Fibroblast of mammary gland (primary cell): ENCODE measurements around the gene ZNF358.

Source experiments
- DNase-seq: peaks from one replicate; pipeline ENCODE4 v3.0.0-alpha.2; 2010; ENCODE audit warnings: low read depth
- H3K4me3 ChIP-seq: 2 replicates; pipeline ENCODE4 v1.5.1; 2011; ENCODE audit warnings: low read depth, mild to moderate bottlenecking, low read length, moderate library complexity; ENCODE audit not compliant: control insufficient read depth
- TF ChIP-seq, protein P1 (sequence below): conservative IDR thresholded peaks from 2 replicates; pipeline ENCODE4 v1.5.1; 2011; ENCODE audit warnings: low read depth, low read length, inconsistent platforms; ENCODE audit not compliant: control insufficient read depth, insufficient read depth

The ZNF358 gene

DNA sequence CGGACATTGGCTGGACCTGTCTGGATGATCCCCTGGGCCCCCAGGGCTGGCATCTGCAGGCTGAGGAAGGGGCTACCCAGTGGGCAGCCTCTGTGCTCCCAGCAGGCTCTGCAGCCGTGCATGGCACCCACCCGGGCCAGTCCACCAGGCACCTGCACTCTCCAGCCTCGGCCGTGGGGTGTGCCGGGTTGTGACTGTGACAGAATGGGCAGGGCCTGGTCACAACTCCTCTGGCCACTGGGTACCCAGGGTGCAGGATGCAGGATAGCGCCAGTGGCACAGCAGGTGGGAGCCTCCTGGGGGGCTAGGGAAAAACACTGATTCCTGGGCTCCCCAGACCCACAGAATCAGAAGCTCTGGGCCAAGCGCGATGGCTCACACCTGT, 37.1 kb upstream of the ZNF358 start:
- no peak for DNase-seq
- H3K4me3 ChIP-seq = no peak overlapping the region
- TF ChIP-seq, protein P1, sequence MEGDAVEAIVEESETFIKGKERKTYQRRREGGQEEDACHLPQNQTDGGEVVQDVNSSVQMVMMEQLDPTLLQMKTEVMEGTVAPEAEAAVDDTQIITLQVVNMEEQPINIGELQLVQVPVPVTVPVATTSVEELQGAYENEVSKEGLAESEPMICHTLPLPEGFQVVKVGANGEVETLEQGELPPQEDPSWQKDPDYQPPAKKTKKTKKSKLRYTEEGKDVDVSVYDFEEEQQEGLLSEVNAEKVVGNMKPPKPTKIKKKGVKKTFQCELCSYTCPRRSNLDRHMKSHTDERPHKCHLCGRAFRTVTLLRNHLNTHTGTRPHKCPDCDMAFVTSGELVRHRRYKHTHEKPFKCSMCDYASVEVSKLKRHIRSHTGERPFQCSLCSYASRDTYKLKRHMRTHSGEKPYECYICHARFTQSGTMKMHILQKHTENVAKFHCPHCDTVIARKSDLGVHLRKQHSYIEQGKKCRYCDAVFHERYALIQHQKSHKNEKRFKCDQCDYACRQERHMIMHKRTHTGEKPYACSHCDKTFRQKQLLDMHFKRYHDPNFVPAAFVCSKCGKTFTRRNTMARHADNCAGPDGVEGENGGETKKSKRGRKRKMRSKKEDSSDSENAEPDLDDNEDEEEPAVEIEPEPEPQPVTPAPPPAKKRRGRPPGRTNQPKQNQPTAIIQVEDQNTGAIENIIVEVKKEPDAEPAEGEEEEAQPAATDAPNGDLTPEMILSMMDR = no peak

DNA sequence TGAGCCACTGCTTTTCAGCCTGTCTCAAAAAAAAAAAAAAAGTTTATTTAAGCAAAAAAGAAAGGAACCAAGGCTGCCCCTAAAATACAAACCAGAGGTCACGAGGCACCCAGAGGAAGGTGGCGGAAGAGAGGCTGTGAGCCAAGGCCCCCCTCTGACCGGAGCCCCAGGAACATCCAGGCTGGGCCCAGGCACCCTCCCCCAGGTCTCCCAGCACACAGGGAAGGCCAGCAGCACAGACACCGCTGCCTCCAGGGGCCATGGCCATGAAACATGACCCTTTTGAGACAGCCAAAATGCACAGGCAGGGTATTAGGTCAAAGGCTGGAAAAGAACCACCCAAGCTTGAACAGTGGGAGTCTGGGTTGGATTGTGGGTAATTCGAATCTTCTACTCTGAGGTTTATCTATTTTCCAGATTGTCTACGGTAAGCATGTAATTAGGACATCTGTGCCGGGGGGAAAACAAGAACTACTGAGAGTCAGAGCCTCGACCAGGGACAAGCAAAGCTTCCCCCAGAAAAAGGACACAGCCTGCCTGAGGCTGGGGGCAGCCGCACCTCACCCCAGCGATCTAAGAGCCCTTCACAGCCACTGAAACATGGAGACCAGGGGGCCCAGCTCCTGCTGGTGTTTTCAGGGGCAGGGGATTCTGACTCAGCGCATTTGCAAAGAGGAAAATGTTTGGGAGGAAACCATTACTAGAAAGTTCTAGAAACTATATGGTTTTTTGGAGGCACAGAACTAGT, 35.5 kb upstream of the ZNF358 start:
- H3K4me3 ChIP-seq = no peak overlapping the region
- TF ChIP-seq, protein P1 = no peak
- no peak for DNase-seq

DNA sequence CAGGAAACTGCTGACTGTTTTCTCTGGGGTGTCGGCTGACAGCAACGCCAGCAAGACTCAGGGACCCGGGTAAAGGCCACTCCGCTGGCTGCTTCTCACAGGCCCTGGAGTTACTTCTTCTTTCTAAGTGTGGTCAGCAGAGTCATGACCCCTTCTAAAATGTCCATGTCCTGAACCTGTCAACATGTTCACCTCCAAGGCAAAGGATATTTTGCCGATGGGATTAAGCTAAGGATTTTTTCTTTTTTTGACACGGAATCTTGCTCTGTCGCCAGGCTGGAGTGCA, 35.0 kb upstream of the ZNF358 start:
- no peak for DNase-seq
- TF ChIP-seq, protein P1 = no peak
- H3K4me3 ChIP-seq = no peak overlapping the region

DNA sequence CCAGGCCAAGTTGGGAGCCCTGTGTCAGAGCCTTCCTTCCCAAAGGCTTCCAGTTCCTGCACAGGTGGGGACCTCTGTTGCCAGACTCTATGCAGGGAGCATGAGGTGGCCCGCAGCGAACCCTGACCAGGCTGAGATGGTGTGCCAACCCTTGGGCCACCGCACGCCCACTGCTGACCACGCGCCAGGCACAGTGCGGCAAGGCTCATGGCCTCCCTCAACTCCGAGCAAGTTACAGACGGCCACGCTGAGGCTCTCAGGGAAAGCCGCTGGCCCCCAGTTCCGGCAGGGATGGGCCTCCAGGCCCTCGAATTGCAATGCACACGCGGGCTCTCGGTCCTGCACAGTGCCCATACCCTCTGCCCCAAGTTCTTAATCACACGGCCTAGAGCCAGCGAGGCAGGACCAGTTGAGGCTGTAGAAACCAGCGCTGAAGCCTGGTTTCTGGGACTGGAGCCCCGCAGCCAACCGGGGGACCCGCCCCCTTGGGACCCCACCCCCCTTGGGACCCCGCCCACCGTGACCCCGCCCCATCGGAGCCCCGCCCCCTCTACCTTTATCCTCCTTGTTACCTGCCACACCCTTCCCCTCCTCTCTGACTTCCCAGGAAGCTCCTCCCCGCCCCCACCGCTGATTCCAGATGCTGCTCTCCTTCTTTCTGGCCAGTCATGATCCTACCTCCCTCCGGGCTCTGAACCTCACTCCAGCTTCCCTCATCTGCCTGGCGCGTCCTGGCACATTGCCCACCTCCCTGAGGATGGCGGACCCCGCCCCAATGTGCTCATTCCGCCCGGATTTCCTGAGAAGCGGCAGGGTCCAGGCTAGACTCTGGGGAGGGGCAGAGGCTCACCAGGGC, 33.1 kb upstream of the ZNF358 start:
- no peak for DNase-seq
- H3K4me3 ChIP-seq = no peak overlapping the region
- TF ChIP-seq, protein P1 = no peak

DNA sequence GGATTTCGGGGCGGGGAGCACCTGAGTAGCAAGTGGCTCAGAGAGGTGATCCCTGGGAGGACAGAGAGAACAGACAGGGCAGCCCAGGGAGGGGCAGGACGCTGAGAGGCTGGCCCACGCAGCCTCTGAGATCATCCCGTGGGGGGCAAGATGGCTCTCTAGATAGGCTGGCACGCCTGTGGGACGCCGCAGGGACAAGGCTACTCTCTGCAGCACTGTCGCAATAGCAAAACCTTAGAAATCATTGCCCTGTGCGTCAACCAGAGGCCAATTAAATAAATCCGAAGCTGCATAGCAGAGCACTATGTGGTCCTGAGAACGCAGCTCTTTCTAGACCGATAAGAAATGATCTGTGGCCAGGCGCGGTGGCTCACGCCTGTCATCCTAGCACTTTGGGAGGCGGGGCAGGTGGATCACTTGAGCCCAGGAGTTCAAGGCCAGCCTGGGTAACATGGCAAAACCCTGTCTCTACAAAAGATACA, 32.1 kb upstream of the ZNF358 start:
- no peak overlapping the region for H3K4me3 ChIP-seq
- DNase-seq = no peak
- TF ChIP-seq, protein P1 = no peak

DNA sequence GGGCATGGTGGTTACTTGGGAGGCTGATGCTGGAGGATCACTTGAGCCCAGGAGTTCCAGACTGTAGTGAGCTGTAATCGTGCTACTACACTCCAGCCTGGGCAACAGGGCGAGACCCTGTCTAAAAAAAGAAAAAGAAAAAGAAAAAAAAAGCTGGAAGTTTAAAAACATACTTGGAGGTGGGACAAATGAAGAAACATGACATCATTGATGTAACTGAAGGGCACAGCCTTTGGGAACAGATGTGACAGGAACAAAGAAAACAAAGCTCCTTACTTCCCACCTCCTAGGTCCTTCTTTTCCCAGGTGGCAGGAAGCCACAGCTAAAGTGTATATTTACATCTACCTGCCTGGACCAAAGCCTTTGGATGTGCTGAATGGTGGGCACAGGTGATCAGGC, 29.0 kb upstream of the ZNF358 start:
- no peak for DNase-seq
- TF ChIP-seq, protein P1 = no peak
- no peak overlapping the region for H3K4me3 ChIP-seq
